ENCODE results near the gene CEACAM7.

GRCh38 chr19:41691268-41691970, 3.3 kb upstream of the CEACAM7 start:
- TF ChIP-seq CTCF (IDR thresholded peaks at IDR 0.05; ENCODE audit: low read length) (peak; percentile 64), EZH2 (IDR thresholded peaks at IDR 0.05; ENCODE audit: borderline replicate concordance, low read length) (no peak)

Data from OCI-LY1 (cell line).